NB4 (cell line): Measurements from ENCODE around the gene ZNF185.

Experiments
- CTCF ChIP-seq: IDR thresholded peaks from one replicate; pipeline ENCODE4 v1.5.1; 2012; ENCODE audit warnings: low read depth, low read length
- MYC ChIP-seq: IDR thresholded peaks from 2 replicates; pipeline ENCODE4 v1.6.1; 2011; ENCODE audit warnings: low read depth, low read length

- TF ChIP-seq CTCF (no peak), MYC (no peak)
Measured at GRCh38 chrX:152893980-152894610, 3.8 kb upstream of the ZNF185 start.
